IMR-90 (cell line): Measurements from ENCODE around the gene RNF14. TPM values are rescaled to one million over a fixed set of nuclear protein-coding genes. Genes with fewer than 3 reads are reported as not detected.
A peak's percentile ranks its signal among the peaks of the same experiment; 100 is the strongest.

Source experiments
- ELK1 ChIP-seq: fragments of 150-350 bp; IDR thresholded peaks from 2 replicates; pipeline ENCODE4 v1.6.1; 2016; ENCODE audit warnings: low read depth, mild to moderate bottlenecking, low read length, moderate library complexity, borderline replicate concordance
- FOS ChIP-seq: fragments of 150-350 bp; IDR thresholded peaks from 2 replicates; pipeline ENCODE4 v1.6.1; 2016; ENCODE audit warnings: low read depth, low read length
- polyA plus RNA-seq, 3 experiments: library from polyadenylated mRNA; depleted of rRNA; stranded (reverse); fragments of >200 nt; gene quantifications; 2 replicates each; pipeline ENCODE4 v1.2.3, GENCODE V29; 2012; ENCODE audit warnings: low replicate concordance in 1 of 3
- total RNA-seq: library from RNA; depleted of rRNA; stranded (reverse); fragments of >200 nt; gene quantifications from 2 replicates; pipeline ENCODE4 v1.2.3, GENCODE V29; 2012

Gene RNF14
- total and polyA plus RNA-seq, 2 of the 4 experiments (the other 2 are of a cell fraction): 36.1 to 106 TPM

GRCh38 chr5:142012792-142013388, 44.0 kb downstream of the RNF14 start, which contains the start of gene GNPDA1 (continued):
- TF ChIP-seq ELK1: no peak
- TF ChIP-seq FOS: peak; percentile 32; the same call in 1 of the 2 replicates
